Stimulated activated CD4-positive, alpha-beta T cell treated with anti-CD3 and anti-CD28 coated beads, Interleukin-1b, Interleukin-23, amount 100 ng/mL, for 1 hour (primary cell): ENCODE results near the gene KPNA2.
"Not testable (repeated sequence)": the region's sequence is repeated elsewhere in the genome, so short reads cannot be mapped to it uniquely, and the experiment has no call there.

Experiments used
- DNase-seq, 2 donors: peaks; one replicate each; pipeline ENCODE4 v3.0.0-alpha.2; 2020; ENCODE audit warnings: low read depth in 2 of 2

The KPNA2 gene

GRCh38 chr17:68019675-68020408 is 15.7 kb upstream of the KPNA2 start:
- DNase-seq, result peak; percentile 94 to 99

GRCh38 chr17:68020409-68020756 is 15.2 kb upstream of the KPNA2 start:
- no peak for DNase-seq

- DNase-seq, result not testable (repeated sequence)
Measured at GRCh38 chr17:68020791-68021190, 14.7 kb upstream of the KPNA2 start.

GRCh38 chr17:68021963-68022362 is 13.6 kb upstream of the KPNA2 start:
- no peak for DNase-seq

- DNase-seq, result not testable (repeated sequence)
Measured at GRCh38 chr17:68022547-68022946, 13.0 kb upstream of the KPNA2 start.

- no peak for DNase-seq
Measured at GRCh38 chr17:68029512-68030215, 5.9 kb upstream of the KPNA2 start.

- no peak for DNase-seq
Measured at GRCh38 chr17:68033636-68034451, 1.7 kb upstream of the KPNA2 start.

- DNase-seq, result no peak
Measured at GRCh38 chr17:68034452-68034776, 1.1 kb upstream of the KPNA2 start.

- DNase-seq, result peak; percentile 73 to 75
Measured at GRCh38 chr17:68035131-68035522, 408 bp upstream of the KPNA2 start.

- DNase-seq, result no peak
Measured at GRCh38 chr17:68036304-68037147, 991 bp downstream of the KPNA2 start.

GRCh38 chr17:68047153-68047846 is 11.8 kb downstream of the KPNA2 start:
- no peak for DNase-seq

GRCh38 chr17:68047890-68048542 is 12.5 kb downstream of the KPNA2 start:
- DNase-seq, result not testable (repeated sequence)

GRCh38 chr17:68048996-68049395 is 13.5 kb downstream of the KPNA2 start:
- no peak for DNase-seq

- not testable (repeated sequence) for DNase-seq
Measured at GRCh38 chr17:68049812-68050437, 14.4 kb downstream of the KPNA2 start.

- DNase-seq, result not testable (repeated sequence)
Measured at GRCh38 chr17:68051321-68052312, 16.1 kb downstream of the KPNA2 start.

- DNase-seq, result no peak
Measured at GRCh38 chr17:68052810-68053209, 17.3 kb downstream of the KPNA2 start.

GRCh38 chr17:68053231-68054013 is 17.9 kb downstream of the KPNA2 start:
- DNase-seq, result no peak

- no peak for DNase-seq
Measured at GRCh38 chr17:68054296-68054900, 18.9 kb downstream of the KPNA2 start.
